ENCODE results near the gene POMT1. TPM values are rescaled to one million over a fixed set of nuclear protein-coding genes. Genes with fewer than 3 reads are reported as not detected.
"Not testable (repeated sequence)": the region's sequence is repeated elsewhere in the genome, so short reads cannot be mapped to it uniquely, and the experiment has no call there.

The POMT1 gene, protein sequence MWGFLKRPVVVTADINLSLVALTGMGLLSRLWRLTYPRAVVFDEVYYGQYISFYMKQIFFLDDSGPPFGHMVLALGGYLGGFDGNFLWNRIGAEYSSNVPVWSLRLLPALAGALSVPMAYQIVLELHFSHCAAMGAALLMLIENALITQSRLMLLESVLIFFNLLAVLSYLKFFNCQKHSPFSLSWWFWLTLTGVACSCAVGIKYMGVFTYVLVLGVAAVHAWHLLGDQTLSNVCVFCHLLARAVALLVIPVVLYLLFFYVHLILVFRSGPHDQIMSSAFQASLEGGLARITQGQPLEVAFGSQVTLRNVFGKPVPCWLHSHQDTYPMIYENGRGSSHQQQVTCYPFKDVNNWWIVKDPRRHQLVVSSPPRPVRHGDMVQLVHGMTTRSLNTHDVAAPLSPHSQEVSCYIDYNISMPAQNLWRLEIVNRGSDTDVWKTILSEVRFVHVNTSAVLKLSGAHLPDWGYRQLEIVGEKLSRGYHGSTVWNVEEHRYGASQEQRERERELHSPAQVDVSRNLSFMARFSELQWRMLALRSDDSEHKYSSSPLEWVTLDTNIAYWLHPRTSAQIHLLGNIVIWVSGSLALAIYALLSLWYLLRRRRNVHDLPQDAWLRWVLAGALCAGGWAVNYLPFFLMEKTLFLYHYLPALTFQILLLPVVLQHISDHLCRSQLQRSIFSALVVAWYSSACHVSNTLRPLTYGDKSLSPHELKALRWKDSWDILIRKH
- 28.5 and 31.4 TPM in 2 replicates for total RNA-seq

DNA sequence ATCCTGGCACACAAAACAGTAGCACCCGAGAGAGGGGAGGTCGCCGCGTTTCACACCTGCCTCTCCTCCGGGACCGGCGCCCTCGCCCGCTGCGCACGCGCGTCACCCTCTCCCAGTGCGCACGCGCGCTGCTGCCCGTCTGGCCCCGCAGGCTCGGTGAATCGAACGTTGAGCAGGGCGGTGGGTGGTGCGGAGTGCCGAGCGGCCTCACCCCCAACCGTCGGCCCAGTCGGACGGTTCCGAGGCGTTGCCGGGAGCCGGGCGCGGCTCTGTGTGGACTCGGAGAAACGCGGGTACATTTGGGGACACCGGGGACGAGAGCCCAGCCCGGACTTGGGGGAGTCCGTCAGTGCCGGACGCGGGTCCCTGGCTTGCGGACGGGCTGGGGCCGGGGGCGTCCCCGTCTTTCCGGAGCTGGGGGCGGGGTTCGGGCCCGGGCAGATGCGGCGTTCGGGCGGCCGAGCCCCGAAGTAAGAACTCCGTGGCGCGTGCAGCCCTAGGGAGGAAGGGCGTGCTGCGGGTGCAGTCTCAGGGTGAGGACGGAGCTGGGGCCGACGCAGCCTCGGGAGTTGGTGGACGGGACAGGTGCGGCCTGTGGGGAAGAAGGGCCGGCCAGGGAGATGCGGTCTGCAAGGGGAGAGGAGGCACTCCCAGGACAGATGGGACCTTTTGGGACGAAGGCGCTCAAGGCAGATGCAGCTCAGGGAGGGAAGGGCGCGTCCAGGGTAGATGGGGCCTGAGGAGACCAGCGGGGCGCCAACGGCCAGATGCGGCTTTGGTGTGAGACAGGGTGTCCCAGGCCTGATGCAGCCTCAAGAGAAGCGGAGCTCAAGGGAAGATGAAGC lies at the start of gene POMT1:
POMT1 (plus strand) TSS at position 138 of the 845 bp plus-strand sequence. CDS start 1,301 bp downstream, outside the sequence.
- peak; percentile 33 for DNase-seq (ENCODE audit: low read depth, low spot score)

DNA sequence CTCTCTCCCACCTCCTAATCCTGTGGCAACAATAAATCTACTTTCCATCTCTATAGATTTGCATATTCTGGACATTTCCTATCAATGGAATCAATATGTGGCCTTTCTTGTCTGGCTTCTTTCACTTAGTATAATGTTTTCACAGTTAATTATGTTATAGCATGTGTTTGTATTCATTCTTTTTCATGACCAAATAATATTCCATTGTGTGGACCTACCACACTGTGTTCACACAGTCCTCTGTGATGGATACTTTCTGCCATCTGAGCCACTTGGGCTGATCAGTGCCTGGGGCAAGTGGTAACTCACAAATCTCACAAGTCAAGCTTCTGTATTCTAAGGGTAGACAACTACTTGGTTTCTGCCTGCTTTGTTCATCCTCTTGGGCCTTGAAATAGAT lies 48.7 kb upstream of the POMT1 start:
- DNase-seq (ENCODE audit: low read depth, low spot score): no peak

DNA sequence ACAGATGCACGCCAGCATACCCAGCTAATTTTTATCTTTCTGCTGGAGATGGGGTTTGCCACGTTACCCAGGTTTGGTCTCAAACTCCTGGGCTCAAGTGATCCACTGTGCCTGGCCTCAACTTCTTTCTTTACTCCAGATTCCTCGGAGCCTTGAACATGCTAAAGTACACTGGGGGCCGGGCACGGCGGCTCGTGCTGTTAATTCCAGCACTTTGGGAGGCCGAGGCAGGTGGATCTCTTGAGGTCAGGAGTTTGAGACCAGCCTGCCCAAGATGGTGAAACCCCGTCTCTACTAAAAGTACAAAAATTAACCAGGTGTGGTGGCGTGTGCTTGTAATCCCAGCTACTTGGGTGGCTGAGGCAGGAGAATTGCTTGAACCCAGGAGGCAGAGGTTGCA lies 47.1 kb upstream of the POMT1 start:
- DNase-seq (ENCODE audit: low read depth, low spot score): not testable (repeated sequence)

DNA sequence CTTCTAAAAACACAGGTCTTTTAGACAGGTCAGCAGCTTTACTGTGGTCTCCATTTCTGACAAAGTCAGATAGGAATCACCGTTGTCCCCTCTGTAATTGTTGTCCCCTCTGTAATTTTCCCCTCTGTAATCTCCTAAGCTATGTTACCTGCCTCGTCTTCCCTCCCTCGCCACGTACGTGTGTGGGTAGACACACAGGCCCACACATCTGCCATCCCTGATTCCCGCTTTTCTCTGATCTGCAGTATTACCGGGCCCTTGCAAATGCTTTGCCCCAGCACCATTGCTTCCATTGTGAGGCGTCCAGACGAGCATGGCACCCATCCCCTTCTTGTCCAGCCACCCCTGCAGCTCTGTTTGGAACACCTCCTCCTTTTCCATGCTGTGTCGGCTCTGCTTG lies 45.0 kb upstream of the POMT1 start:
- no peak for DNase-seq (ENCODE audit: low read depth, low spot score)

DNA sequence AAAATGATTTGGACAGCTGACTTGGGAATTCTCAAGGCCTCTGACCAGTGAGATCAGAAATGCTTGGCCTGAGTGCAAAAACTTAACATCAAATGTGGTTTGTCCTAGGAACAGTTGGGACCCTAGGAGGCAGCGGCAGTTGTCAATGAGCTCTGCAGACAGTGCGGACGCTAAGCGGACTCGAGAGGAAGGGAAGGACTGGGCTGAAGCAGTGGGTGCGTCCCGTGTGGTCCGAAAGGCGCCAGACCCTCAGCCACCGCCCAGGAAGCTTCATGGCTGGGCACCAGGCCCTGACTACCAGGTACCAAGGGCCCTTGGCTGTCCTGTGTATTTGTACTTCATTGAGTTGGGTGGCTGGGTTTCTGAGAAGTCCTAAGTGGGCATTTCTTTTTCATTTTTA lies 43.7 kb upstream of the POMT1 start:
- DNase-seq (ENCODE audit: low read depth, low spot score): no peak

DNA sequence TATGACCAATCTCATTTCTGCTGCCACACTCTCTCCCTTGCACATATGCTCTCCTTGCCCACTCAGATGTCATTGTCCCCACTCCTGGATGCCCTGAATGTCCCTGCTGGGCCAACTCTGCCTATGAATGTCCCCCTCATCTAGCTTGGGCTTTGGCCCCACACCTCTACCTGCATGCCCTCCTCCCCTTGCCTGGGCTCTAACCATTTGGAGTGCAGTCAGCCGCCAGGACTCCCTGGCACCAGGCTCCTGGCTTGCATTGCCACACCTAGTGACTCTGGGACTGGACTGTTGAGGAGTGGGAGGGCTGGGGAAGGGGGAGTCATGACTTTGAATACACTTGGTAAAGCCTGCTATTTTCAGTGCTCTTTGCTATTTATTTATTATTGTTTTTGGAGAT lies 41.6 kb upstream of the POMT1 start:
- no peak for DNase-seq (ENCODE audit: low read depth, low spot score)

- no peak for DNase-seq (ENCODE audit: low read depth, low spot score)
Measured at GRCh38 chr9:131464354-131465000, 38.2 kb upstream of the POMT1 start.

GRCh38 chr9:131465401-131465800 lies 37.3 kb upstream of the POMT1 start:
- DNase-seq (ENCODE audit: low read depth, low spot score): no peak

GRCh38 chr9:131467214-131467935 lies 35.3 kb upstream of the POMT1 start:
- DNase-seq (ENCODE audit: low read depth, low spot score): no peak

DNA sequence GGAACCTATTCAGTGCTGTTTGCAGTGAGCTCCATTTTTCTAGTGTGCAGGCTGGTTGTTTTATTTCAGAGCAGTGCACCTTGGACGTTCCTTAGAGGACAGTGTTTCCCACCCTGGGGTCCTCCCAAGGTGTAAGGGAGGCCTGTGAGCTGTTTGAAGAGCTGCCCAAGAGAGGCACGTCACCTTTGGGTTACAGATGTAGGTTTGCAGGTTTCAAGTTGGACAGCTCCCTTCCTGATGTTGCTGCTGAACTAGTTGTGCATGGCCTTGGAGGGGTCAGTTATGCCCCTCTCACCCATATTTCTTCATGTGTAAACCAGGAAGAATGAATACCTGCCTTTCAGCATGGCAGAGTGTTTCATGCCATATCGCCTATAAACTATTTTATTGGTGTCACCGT lies 34.7 kb upstream of the POMT1 start:
- DNase-seq (ENCODE audit: low read depth, low spot score): no peak

DNA sequence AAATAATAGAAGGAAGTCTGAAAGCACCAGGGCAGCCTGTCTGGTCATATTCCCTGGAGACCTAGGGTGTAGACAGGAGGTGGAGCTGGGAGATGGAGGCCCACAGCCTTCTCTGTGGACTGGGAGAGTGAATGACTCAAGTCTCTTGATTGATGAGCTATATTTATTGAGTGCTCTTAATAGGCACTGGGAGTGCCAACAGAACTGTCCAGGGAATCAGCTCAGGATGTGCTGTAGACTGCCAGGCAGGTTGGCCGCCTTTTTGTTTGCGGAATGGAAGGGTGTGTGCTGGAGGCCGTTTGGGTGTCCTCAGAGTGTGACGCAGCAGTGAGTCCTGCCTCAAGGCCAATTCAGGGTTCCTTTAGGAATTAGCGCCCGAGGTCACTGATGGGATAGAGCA lies 33.4 kb upstream of the POMT1 start:
- DNase-seq (ENCODE audit: low read depth, low spot score): no peak

DNA sequence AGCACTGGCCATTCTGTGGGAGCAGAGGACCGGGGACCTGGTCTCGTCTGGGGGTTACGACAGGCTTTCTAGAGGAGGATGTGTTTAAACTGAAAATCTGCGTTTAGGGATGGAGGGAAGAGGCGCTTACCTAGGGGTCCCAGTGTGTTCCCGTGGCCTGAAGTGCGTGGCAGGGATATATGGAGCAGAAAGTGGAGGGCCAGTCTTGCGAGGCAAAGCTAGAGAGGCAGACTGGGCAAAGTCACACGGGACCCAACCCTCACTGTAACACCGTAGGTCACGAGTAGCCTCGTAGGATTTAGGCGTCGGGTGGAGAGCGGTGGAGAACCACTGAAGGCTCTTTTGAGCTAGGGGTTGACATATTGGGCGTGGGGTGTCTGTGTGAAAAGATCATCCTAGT lies 32.8 kb upstream of the POMT1 start:
- DNase-seq (ENCODE audit: low read depth, low spot score): no peak

DNA sequence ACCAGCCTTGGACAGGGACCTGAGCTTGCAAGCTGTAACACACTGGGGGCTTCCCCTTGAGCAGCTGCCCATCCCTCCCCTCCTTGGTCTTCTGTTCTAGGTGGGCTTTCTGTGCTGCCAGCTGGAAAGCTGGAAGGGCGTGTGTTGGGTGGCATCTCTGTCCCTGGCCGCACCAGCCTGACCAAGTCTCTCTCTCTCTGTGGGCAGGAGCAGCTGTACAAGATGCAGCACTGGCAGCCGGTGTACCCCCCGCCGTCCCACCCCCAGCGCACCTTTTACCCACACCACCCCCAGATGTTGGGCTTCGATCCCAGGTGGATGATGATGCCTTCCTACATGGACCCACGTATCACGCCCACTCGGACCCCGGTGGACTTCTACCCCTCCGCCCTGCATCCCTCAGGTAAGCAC lies 32.1 kb upstream of the POMT1 start:
- no peak for DNase-seq (ENCODE audit: low read depth, low spot score)

DNA sequence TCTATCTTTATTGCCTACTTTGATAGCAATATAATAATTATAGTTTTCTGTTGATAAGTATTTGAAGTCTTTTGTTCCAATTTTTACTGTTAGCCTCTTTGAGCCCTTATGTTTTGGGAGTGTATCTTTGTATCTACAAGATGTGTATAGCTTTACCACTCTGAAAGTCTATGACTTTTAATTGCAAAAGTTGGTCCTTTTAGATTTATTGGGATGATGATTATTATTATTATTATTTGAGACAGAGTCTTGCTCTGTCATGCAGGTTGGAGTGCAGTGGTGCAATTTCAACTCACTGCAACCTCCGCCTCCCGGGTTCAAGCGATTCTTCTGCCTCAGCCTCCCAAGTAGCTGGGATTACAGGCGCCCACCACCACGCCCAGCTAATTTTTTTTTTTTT lies 30.6 kb upstream of the POMT1 start:
- not testable (repeated sequence) for DNase-seq (ENCODE audit: low read depth, low spot score)

DNA sequence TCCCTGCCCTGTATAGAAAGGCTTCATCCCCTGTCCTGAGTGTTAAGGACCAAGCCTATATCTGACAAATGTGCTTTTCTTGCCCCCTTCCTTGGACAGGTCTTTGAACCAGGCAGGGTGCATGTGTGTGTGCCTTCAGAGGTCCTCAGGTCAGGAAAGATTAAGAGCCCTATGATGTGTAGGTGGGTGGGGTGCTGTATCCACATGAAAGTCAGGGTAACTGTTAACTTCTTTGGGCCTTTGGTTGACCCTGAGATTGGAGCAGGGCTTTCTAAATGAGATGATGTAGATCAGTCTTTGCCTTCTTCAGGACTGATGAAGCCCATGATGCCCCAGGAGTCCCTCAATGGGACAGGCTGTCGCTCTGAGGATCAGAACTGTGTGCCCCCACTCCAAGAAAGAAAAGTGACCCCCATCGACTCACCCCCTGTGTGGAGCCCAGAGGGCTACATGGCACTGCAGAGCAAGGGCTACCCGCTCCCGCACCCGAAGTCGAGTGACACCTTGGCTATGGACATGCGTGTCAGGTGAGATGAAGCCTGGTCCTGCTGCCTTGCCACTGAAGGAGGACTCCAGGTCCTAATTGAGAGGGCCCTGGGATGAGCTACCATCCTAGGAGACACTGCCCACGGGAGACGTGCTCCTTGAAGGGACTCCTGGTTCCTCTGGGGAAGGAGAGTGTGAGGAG lies 29.4 kb upstream of the POMT1 start:
- DNase-seq (ENCODE audit: low read depth, low spot score): no peak

DNA sequence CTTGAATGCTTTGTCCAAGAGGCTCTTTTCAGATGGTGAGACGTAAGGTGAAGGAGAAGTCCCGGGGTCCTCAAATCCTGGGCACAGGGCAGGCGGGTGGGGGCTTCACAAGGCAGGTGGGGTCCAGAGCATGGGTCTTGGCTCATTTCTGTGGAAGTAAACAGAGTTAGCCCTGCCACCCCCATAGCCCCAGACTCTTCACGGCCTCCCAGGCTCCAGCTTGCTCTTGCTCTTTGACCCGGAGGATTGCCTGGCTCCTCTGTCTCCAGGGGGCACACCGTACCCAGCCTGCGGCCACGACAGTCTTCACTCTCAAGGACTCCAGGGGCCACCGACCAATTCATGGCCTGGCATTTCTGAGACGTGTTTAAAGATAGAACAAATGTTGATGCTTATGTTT lies 28.8 kb upstream of the POMT1 start:
- DNase-seq (ENCODE audit: low read depth, low spot score): no peak

- DNase-seq (ENCODE audit: low read depth, low spot score): no peak
Measured at GRCh38 chr9:131474711-131475110, 28.0 kb upstream of the POMT1 start.

DNA sequence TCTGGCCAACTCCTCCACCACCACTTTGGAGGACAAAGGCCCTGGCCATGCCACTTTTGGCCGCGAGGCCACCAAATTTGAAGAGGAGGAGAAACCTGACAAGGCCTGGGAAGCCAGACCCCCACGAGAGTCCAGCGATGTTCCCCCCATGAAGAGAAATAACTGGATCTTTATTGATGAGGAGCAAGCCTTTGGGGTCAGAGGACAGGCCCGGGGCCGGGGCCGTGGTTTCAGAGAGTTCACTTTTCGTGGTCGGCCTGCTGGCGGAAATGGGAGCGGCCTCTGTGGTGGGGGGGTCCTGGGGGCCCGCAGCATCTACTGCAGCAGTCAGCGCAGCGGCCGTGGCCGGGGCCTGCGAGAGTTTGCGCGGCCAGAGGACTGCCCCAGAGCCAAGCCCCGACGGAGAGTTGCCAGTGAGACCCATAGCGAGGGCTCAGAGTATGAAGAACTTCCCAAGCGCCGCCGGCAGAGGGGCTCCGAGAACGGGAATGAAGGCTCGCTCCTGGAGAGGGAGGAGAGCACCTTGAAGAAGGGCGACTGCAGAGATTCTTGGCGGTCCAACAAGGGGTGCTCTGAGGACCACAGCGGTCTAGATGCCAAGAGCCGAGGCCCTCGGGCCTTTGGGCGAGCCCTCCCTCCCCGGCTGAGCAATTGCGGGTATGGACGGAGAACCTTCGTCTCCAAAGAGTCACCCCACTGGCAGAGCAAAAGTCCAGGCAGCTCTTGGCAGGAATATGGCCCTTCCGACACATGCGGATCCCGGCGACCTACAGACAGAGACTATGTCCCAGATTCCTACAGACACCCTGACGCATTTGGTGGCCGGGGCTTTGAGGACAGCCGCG lies 27.4 kb upstream of the POMT1 start:
- DNase-seq (ENCODE audit: low read depth, low spot score): no peak
